CD4-positive, alpha-beta memory T cell (primary cell): ENCODE results near the gene RNF149. TPM values are rescaled to one million over a fixed set of nuclear protein-coding genes. Genes with fewer than 3 reads are reported as not detected.
"Not testable (repeated sequence)": the region's sequence is repeated elsewhere in the genome, so short reads cannot be mapped to it uniquely, and the experiment has no call there.

Experiments used
- CTCF ChIA-PET: fragments of 350-600 bp; sonication (Branson Sonifier 250); formaldehyde crosslinking; loops from one replicate; lab custom pipeline; 2021; ENCODE audit warnings: inconsistent platforms; ENCODE audit not compliant: partially characterized antibody; lab: Charles Lee
- POLR2A ChIA-PET: fragments of 350-600 bp; sonication (Branson Sonifier 250); formaldehyde crosslinking; loops from one replicate; lab custom pipeline; 2021; ENCODE audit not compliant: partially characterized antibody; lab: Charles Lee
- DNase-seq, 5 donors: peaks; one replicate each; pipeline versions ENCODE4 v3.0.0 to v3.0.0-alpha.2; 2020 to 2022; ENCODE audit warnings: mixed read lengths in 1 of 5
- H3K27ac ChIP-seq: one replicate; pipeline ENCODE4 v1.7.0; 2013; ENCODE audit warnings: low read depth, low read length
- H3K27me3 ChIP-seq: 2 replicates; pipeline ENCODE4 v1.7.0; 2013; ENCODE audit warnings: mild to moderate bottlenecking, low read length, moderate library complexity; ENCODE audit not compliant: insufficient read depth
- H3K36me3 ChIP-seq: 2 replicates; pipeline ENCODE4 v1.7.0; 2013; ENCODE audit warnings: mild to moderate bottlenecking, low read length, moderate library complexity; ENCODE audit not compliant: insufficient read depth
- H3K4me1 ChIP-seq: 2 replicates; pipeline ENCODE4 v1.7.0; 2013; ENCODE audit warnings: mild to moderate bottlenecking, low read length, moderate library complexity; ENCODE audit not compliant: insufficient read depth
- H3K4me3 ChIP-seq, 2 donors: one replicate each; pipeline ENCODE4 v1.7.0; 2013; ENCODE audit warnings: low read length in 2 of 2, mild to moderate bottlenecking in 1 of 2
- H3K9me3 ChIP-seq, 2 donors: one replicate each; pipeline ENCODE4 v1.7.0; 2013; ENCODE audit warnings: low read length in 2 of 2, control low read depth in 1 of 2; ENCODE audit not compliant: control insufficient read depth in 1 of 2
- H3K27ac Mint-ChIP-seq, 7 donors: one replicate each; pipeline ENCODE4 v1.8.0; 2020 to 2021; ENCODE audit warnings: mixed read lengths in 7 of 7, mild to moderate bottlenecking in 6 of 7, inconsistent platforms in 3 of 7, moderate library complexity in 3 of 7
- H3K27me3 Mint-ChIP-seq, 2 donors: one replicate each; pipeline ENCODE4 v1.8.0; 2020 to 2021; ENCODE audit warnings: mixed read lengths in 2 of 2
- H3K36me3 Mint-ChIP-seq, 2 donors: one replicate each; pipeline ENCODE4 v1.8.0; 2020 to 2021; ENCODE audit warnings: mixed read lengths in 2 of 2, inconsistent platforms in 1 of 2, mild to moderate bottlenecking in 1 of 2
- H3K4me1 Mint-ChIP-seq, 4 donors: one replicate each; pipeline ENCODE4 v1.8.0; 2020 to 2021; ENCODE audit warnings: mixed read lengths in 4 of 4, mild to moderate bottlenecking in 1 of 4
- H3K4me3 Mint-ChIP-seq, 8 donors: one replicate each; pipeline ENCODE4 v1.8.0; 2020 to 2021; ENCODE audit warnings: mixed read lengths in 8 of 8, mild to moderate bottlenecking in 7 of 8, moderate library complexity in 6 of 8, inconsistent platforms in 3 of 8
- H3K9me3 Mint-ChIP-seq, 8 donors: one replicate each; pipeline ENCODE4 v1.8.0; 2020 to 2021; ENCODE audit warnings: mixed read lengths in 8 of 8, mild to moderate bottlenecking in 5 of 8, inconsistent platforms in 3 of 8, moderate library complexity in 1 of 8
- intact Hi-C: fragments of 100-400 bp; cut with micrococcal nuclease; formaldehyde crosslinking; loops from one replicate; pipeline ENCODE4 v1.15.1; 2023
- polyA plus RNA-seq, 2 donors: library from polyadenylated mRNA; unstranded; fragments of 300-500 nt; fragmentation: Illumina TruSeq; gene quantifications; one replicate each; pipeline ENCODE4 v1.2.3, GENCODE V29; 2021
- total RNA-seq, 2 experiments: library from RNA; stranded (reverse); gene quantifications; one replicate each; pipeline ENCODE4 v1.2.3, GENCODE V29; 2021

RNF149 gene
- total and polyA plus RNA-seq, 4 experiments from 2014 or later = 67.6 to 154 (median 116) TPM

DNA sequence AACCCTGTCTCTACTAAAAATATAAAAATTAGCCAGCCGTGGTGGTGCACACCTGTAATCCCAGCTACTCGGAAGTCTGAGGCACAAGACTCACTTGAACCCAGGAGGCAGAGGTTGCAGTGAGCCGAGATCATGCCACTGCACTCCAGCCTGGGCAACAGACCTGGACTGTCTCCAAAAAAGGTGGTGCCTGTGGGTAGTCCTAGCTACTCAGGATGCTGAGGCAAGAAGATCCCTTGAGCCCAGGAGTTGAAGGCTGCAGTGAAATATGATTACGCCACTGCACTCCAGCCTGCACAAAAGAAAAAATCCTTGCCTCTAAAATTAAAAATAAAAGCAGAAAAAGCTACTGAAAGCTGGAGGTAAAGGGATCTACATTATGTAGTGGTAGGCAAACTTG is 44.1 kb upstream of the RNF149 start:
- peaks cover 12% of the 10 kb centered on the region for H3K4me1 ChIP-seq
- ChIA-PET CTCF (interaction anchor here (0.8 to 1.2 kb wide), 4 partner anchors 9 to 29 kb away, joined by 3 to 4 read pairs (median 3); no protein-coding TSS in a partner anchor), POLR2A (interaction anchor here (0.9 to 1.3 kb wide), 2 partner anchors 9 to 41 kb away, joined by 3 to 4 read pairs; no protein-coding TSS in a partner anchor)
- DNase-seq, H3K36me3 ChIP-seq, H3K27ac ChIP-seq, H3K27ac Mint-ChIP-seq, H3K27me3 ChIP-seq, H3K4me3 Mint-ChIP-seq, intact Hi-C loops, H3K9me3 ChIP-seq, H3K9me3 Mint-ChIP-seq, H3K36me3 Mint-ChIP-seq, H3K27me3 Mint-ChIP-seq, H3K4me3 ChIP-seq: not testable (repeated sequence)
- peaks cover 7 to 23% (median 9%) of the 10 kb centered on the region in 4 donors for H3K4me1 Mint-ChIP-seq

DNA sequence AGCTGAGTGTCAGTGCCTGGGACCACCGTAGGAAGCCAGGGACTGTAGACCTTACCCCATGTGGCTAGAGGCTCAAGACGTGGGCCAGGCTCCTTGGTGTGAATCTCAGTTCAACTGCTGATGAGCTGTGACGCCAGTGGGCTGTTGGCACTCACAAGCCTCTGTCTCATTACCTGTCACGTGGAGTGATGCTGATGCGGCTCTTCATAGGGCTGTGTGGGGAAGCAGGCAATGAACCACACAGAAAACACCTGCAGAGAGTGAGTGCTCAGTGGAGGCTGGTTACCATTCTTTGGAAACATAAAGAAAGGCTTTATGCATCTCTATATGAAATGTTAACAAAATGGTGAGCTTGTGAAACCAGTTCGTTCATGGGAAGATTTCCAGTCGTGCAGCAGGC is 42.7 kb upstream of the RNF149 start:
- no peaks in the 10 kb centered on the region for H3K9me3 Mint-ChIP-seq

DNA sequence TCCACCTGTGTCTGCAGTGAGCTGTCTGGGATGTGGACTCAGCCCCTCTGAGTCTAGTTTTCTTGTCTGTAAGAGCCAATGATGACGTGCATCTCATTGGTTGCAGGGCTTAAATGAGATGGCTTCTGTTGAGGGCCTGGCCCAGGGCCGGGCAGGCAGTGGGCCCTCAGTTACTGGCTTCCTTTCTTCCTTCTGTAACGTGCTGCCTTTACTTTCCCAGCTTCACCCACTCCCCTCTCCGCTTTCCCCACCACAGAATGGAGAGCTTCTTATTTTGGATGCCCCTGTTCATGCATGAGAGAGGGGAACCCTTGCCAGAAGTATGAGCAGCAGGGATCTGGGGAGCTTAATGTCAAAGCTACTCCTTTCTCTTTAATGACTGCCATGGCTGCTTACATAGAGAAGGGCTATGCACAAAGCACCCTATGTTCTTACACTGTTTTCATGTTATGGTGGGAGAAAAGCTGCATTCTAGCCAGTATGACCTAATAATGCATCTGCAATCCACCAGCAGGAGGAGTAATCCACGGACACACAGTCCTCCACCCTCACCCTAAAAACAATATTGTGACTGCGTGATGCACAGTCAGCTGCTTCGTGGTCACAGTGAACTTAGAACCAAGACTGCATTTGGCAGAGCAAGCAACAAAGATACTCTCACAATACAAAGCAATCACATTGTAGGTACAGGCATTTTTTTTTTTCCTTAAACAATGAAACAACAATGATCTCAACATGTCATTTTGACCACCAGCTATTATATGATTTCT is 41.6 kb upstream of the RNF149 start:
- Mint-ChIP-seq H3K27me3 (no peaks in the 10 kb centered on the region), H3K27ac (peak overlapping the region in 3 of 7 donors; percentile 10 to 23 (median 15)), H3K4me1 (peaks cover 7 to 9% (median 8%) of the 10 kb centered on the region in 4 donors), H3K36me3 (no peaks in the 10 kb centered on the region), H3K9me3 (no peaks in the 10 kb centered on the region), H3K4me3 (peak overlapping the region in 2 of 8 donors; percentile 3 to 29)
- Histone ChIP-seq H3K4me3 (no peak overlapping the region), H3K36me3 (no peaks in the 10 kb centered on the region), H3K27me3 (no peaks in the 10 kb centered on the region), H3K4me1 (peaks cover 12% of the 10 kb centered on the region), H3K27ac (no peak overlapping the region), H3K9me3 (no peaks in the 10 kb centered on the region)
- ChIA-PET CTCF (interaction anchor here (0.6 to 4.9 kb wide), 22 partner anchors 8 to 517 kb away, joined by 3 to 112 read pairs (median 4); partner anchors contain the start of genes CNOT11, CREG2 and RNF149), POLR2A (interaction anchor here (0.6 to 4.0 kb wide), 11 partner anchors 8 to 45 kb away, joined by 3 to 41 read pairs (median 5); partner anchors contain the start of genes CREG2 and RNF149)
- peak in 2 of 5 donors; percentile 20 to 38 for DNase-seq
- intact Hi-C loops = no loop called here

More for the DNA sequence above, 42.7 kb upstream of the RNF149 start:
- Histone ChIP-seq H3K27ac (no peak overlapping the region), H3K27me3 (no peaks in the 10 kb centered on the region), H3K4me3 (no peak overlapping the region), H3K36me3 (no peaks in the 10 kb centered on the region), H3K9me3 (no peaks in the 10 kb centered on the region), H3K4me1 (peaks cover 12% of the 10 kb centered on the region)
- DNase-seq = no peak
- Mint-ChIP-seq H3K4me3 (no peak overlapping the region), H3K27ac (no peak overlapping the region), H3K4me1 (peaks cover 7 to 20% (median 9%) of the 10 kb centered on the region in 4 donors), H3K27me3 (no peaks in the 10 kb centered on the region), H3K36me3 (no peaks in the 10 kb centered on the region)
- CTCF ChIA-PET = interaction anchor here (1.0 to 4.9 kb wide), 6 partner anchors 10 to 67 kb away, joined by 3 to 112 read pairs (median 16); partner anchors contain the start of gene CREG2
- POLR2A ChIA-PET = interaction anchor here (1.3 to 4.0 kb wide), 5 partner anchors 8 to 36 kb away, joined by 3 to 41 read pairs (median 5); partner anchors contain the start of gene CREG2
- intact Hi-C loops = no loop called here

DNA sequence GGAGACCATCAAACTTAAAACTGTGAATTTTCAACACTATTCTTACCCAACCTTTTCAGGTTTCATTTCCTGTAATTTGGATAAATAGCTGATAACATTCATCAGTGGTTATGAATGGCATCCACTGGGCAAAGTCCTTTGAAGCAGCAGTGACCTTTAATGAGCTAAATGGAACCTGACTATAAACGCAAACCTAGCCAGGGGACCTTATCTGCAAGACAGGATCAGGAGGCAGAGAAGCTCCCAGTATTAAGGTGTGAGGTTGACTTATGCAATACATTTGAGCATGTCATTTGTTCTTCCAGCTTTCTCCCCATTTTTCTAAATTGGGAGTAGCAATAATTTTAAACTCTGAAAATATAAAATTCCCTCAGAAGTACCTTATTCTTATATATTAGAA is 40.4 kb upstream of the RNF149 start:
- no peaks in the 10 kb centered on the region for H3K9me3 ChIP-seq
- intact Hi-C loops = no loop called here
- H3K4me1 ChIP-seq = peaks cover 12% of the 10 kb centered on the region
- CTCF ChIA-PET = interaction anchor here (0.6 to 4.9 kb wide), 10 partner anchors 9 to 483 kb away, joined by 3 to 112 read pairs (median 5); partner anchors contain the start of gene CREG2
- Mint-ChIP-seq H3K4me3 (no peak overlapping the region), H3K9me3 (no peaks in the 10 kb centered on the region), H3K36me3 (no peaks in the 10 kb centered on the region), H3K27me3 (no peaks in the 10 kb centered on the region), H3K27ac (no peak overlapping the region), H3K4me1 (peaks cover 7 to 13% (median 9%) of the 10 kb centered on the region in 4 donors)
- no peaks in the 10 kb centered on the region for H3K27me3 ChIP-seq
- H3K4me3 ChIP-seq = no peak overlapping the region
- POLR2A ChIA-PET = interaction anchor here (1.9 to 4.0 kb wide), 4 partner anchors 13 to 40 kb away, joined by 7 to 41 read pairs (median 12); partner anchors contain the start of genes CREG2 and RNF149
- DNase-seq = no peak
- no peak overlapping the region for H3K27ac ChIP-seq
- H3K36me3 ChIP-seq = no peaks in the 10 kb centered on the region

DNA sequence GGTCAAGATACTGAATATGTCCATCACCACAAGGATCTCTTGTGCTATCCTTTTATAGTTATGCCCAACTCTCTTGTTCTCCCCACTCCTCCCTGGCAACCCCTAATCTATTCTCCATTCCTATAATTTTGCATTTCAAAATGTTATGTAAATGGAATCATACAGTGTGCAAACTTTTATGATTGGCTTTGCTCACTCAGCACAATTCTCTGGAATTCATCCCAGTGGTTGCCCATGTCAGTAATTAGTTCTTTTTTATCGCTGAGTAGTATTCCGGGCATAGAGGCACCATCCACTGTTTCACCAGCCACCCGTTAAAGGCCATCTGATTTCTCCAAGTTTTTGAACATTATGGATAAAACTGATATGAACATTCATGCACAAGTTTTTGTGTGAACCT is 38.4 kb upstream of the RNF149 start:
- Histone ChIP-seq H3K4me1 (peaks cover 18% of the 10 kb centered on the region), H3K4me3 (no peak overlapping the region), H3K27ac (no peak overlapping the region), H3K36me3 (no peaks in the 10 kb centered on the region), H3K9me3 (no peaks in the 10 kb centered on the region), H3K27me3 (no peaks in the 10 kb centered on the region)
- no peaks in the 10 kb centered on the region for H3K27me3 Mint-ChIP-seq
- CTCF ChIA-PET = interaction anchor here (0.9 to 8.5 kb wide), 7 partner anchors 11 to 41 kb away, joined by 3 to 124 read pairs (median 7); partner anchors contain the start of gene CREG2
- H3K4me3 Mint-ChIP-seq = no peak overlapping the region
- H3K27ac Mint-ChIP-seq = no peak overlapping the region
- no peak for DNase-seq
- POLR2A ChIA-PET = interaction anchor here (0.9 kb wide), 1 partner anchor 19 kb away, joined by 3 read pairs; no protein-coding TSS in a partner anchor
- no peaks in the 10 kb centered on the region for H3K9me3 Mint-ChIP-seq
- intact Hi-C loops = no loop called here
- H3K4me1 Mint-ChIP-seq = peaks cover 14 to 24% (median 16%) of the 10 kb centered on the region in 4 donors
- no peaks in the 10 kb centered on the region for H3K36me3 Mint-ChIP-seq

DNA sequence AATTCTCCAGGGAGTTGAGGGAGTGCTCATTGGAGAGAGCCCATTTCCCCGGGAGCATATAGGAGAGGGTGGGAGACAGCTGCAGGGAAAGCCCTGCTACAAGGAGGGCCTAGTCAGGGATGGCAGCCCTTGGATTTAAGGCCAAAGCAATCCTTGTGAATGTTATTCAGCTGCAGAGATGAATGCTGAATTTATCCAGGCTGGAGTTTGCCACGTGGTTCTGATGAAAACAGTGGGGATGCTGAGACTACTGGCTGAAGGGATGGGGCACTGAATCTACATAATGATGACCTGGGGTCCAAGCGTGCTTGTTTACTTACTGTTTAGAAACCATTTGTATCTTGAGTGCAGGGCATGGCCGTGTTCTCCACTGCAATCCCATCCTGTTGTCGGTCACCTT is 35.6 kb upstream of the RNF149 start:
- Histone ChIP-seq H3K27me3 (no peaks in the 10 kb centered on the region), H3K27ac (no peak overlapping the region), H3K9me3 (no peaks in the 10 kb centered on the region), H3K4me1 (peaks cover 26% of the 10 kb centered on the region), H3K4me3 (no peak overlapping the region), H3K36me3 (no peaks in the 10 kb centered on the region)
- intact Hi-C loops = no loop called here
- H3K9me3 Mint-ChIP-seq = no peaks in the 10 kb centered on the region
- H3K27ac Mint-ChIP-seq = peak overlapping the region in 1 of 7 donors; percentile 70
- H3K4me3 Mint-ChIP-seq = peak overlapping the region in 1 of 8 donors; percentile 35
- H3K36me3 Mint-ChIP-seq = no peaks in the 10 kb centered on the region
- ChIA-PET POLR2A (no interaction called here), CTCF (interaction anchor here (3.3 to 8.5 kb wide), 3 partner anchors 17 to 74 kb away, joined by 21 to 124 read pairs (median 96); partner anchors contain the start of gene CREG2)
- DNase-seq = no peak
- peaks cover 20 to 33% (median 27%) of the 10 kb centered on the region in 4 donors for H3K4me1 Mint-ChIP-seq
- H3K27me3 Mint-ChIP-seq = no peaks in the 10 kb centered on the region
